Lower lobe of right lung (tissue), 2 donors: Measurements from ENCODE around the gene PMM2. TPM values are rescaled to one million over a fixed set of nuclear protein-coding genes. Genes with fewer than 3 reads are reported as not detected.
"Not testable (repeated sequence)": the region's sequence is repeated elsewhere in the genome, so short reads cannot be mapped to it uniquely, and the experiment has no call there.

ENCODE experiments used
- ATAC-seq, 2 donors: fragments of 200-7000 bp; cut with Tn5 transposase; one replicate each; pipeline ENCODE4 v1.9.1; 2020 to 2022; ENCODE audit warnings: mild to moderate bottlenecking in 2 of 2, moderate library complexity in 2 of 2
- DNase-seq: peaks from one replicate; pipeline ENCODE4 v3.0.0-alpha.2; 2020
- H3K27ac ChIP-seq: fragments of 200-600 bp; one replicate; pipeline ENCODE4 v1.8.0; 2022
- H3K27me3 ChIP-seq: fragments of 200-600 bp; one replicate; pipeline ENCODE4 v1.8.0; 2022; ENCODE audit warnings: low read depth
- H3K36me3 ChIP-seq: fragments of 200-600 bp; one replicate; pipeline ENCODE4 v1.8.0; 2022; ENCODE audit warnings: mild to moderate bottlenecking
- H3K4me1 ChIP-seq: fragments of 200-600 bp; one replicate; pipeline ENCODE4 v1.8.0; 2022
- H3K4me3 ChIP-seq: fragments of 200-600 bp; one replicate; pipeline ENCODE4 v1.8.0; 2022; ENCODE audit warnings: mild to moderate bottlenecking
- H3K9me3 ChIP-seq: fragments of 200-600 bp; one replicate; pipeline ENCODE4 v1.8.0; 2022
- intact Hi-C: fragments of 100-400 bp; cut with DNase I; formaldehyde crosslinking; loops from one replicate; pipeline ENCODE4 v1.11.0; 2022
- total RNA-seq: library from RNA; stranded (reverse); fragmentation: NEBNext Ultra II Directional; extraction: Animal tissue kit (Norgen Biotek cat#: 25700); gene quantifications from one replicate; pipeline ENCODE4 v1.2.1, GENCODE V29; 2021
- TF ChIP-seq, protein P1 (sequence below): fragments of 200-600 bp; IDR thresholded peaks from one replicate; pipeline ENCODE4 v1.8.0; 2022; ENCODE audit warnings: antibody characterized with exemption, mild to moderate bottlenecking
- donor health status: DM: no; HTN: yes; CAD: no; lungs with severe emphysema.

PMM2 gene
- total RNA-seq, 1 donor from 2014 or later = 39.3 TPM

DNA sequence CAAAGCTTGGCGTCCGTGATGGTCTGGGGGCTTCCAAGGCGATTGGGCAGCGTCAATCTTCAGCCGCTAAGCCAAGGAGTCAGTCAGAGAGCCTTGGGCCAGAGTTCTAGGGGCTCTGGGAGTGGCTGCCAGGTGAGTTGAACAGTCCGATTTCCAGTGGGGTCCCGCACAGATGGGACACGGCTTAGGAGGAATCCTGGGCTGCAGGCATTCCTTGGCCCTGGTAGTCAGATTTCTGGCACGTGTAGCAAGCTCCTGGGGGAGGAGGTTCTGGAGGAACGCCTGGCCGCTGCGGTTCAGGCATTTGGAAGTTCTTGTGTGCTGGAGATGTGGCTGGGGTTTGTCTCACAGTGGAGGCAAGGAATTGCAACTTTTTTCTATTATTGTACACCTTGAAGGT lies 45.7 kb downstream of the PMM2 start:
- H3K27ac ChIP-seq, H3K27me3 ChIP-seq, H3K4me1 ChIP-seq, H3K9me3 ChIP-seq, intact Hi-C loops, ATAC-seq, DNase-seq: not testable (repeated sequence)
- peaks cover 25% of the 10 kb centered on the region for H3K36me3 ChIP-seq
- H3K4me3 ChIP-seq = peak overlapping the region; percentile 21

- no peak overlapping the region for H3K27ac ChIP-seq
- intact Hi-C loops = no loop called here
- DNase-seq = no peak
Measured at GRCh38 chr16:8845699-8846298, 48.2 kb downstream of the PMM2 start.

DNA sequence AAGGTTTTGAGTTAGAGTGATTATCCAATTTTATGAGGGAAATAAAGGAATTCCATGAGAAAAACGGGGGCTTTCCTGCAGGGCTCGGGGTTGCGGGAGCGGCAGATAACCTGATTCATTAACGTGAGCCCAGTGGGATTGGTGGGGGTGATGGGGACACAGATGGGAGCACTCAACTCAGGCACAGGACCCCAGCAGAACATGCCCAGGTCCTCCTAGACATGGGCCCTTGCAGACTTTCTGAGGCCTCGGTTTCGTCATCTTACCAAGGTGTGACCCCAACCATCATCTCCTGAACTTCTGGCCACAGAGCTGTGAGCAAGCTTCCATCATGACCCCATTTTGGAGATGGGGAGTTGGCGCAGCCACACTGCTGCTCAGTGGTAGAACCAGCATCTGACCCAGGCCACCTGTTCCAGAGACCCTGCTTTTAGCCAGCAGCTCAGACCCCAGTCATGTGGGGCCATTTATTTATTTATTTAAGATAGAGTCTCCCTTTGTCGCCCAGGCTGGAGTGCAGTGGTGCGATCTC lies 48.8 kb downstream of the PMM2 start:
- intact Hi-C loops = no loop called here
- Histone ChIP-seq H3K36me3 (peaks cover 51% of the 10 kb centered on the region), H3K27me3 (no peaks in the 10 kb centered on the region), H3K4me1 (peaks cover 25% of the 10 kb centered on the region), H3K27ac (no peak overlapping the region), H3K4me3 (no peak overlapping the region), H3K9me3 (no peaks in the 10 kb centered on the region)
- ATAC-seq (no peak), DNase-seq (no peak)
- TF ChIP-seq, protein P1, sequence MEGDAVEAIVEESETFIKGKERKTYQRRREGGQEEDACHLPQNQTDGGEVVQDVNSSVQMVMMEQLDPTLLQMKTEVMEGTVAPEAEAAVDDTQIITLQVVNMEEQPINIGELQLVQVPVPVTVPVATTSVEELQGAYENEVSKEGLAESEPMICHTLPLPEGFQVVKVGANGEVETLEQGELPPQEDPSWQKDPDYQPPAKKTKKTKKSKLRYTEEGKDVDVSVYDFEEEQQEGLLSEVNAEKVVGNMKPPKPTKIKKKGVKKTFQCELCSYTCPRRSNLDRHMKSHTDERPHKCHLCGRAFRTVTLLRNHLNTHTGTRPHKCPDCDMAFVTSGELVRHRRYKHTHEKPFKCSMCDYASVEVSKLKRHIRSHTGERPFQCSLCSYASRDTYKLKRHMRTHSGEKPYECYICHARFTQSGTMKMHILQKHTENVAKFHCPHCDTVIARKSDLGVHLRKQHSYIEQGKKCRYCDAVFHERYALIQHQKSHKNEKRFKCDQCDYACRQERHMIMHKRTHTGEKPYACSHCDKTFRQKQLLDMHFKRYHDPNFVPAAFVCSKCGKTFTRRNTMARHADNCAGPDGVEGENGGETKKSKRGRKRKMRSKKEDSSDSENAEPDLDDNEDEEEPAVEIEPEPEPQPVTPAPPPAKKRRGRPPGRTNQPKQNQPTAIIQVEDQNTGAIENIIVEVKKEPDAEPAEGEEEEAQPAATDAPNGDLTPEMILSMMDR = no peak

More at GRCh38 chr16:8845699-8846298, 48.2 kb downstream of the PMM2 start:
- TF ChIP-seq, protein P1 = no peak
- Histone ChIP-seq H3K36me3 (peaks cover 49% of the 10 kb centered on the region), H3K4me3 (no peak overlapping the region), H3K4me1 (peaks cover 21% of the 10 kb centered on the region), H3K27me3 (no peaks in the 10 kb centered on the region), H3K9me3 (no peaks in the 10 kb centered on the region)
- no peak for ATAC-seq

GRCh38 chr16:8847145-8847544 lies 49.5 kb downstream of the PMM2 start:
- TF ChIP-seq, protein P1 = no peak
- H3K27ac ChIP-seq = no peak overlapping the region
- intact Hi-C loops = no loop called here
- DNase-seq (no peak), ATAC-seq (no peak)
- H3K36me3 ChIP-seq = peaks cover 54% of the 10 kb centered on the region
- peaks cover 30% of the 10 kb centered on the region for H3K4me1 ChIP-seq
- no peak overlapping the region for H3K4me3 ChIP-seq
- H3K9me3 ChIP-seq = no peaks in the 10 kb centered on the region
- no peaks in the 10 kb centered on the region for H3K27me3 ChIP-seq

DNA sequence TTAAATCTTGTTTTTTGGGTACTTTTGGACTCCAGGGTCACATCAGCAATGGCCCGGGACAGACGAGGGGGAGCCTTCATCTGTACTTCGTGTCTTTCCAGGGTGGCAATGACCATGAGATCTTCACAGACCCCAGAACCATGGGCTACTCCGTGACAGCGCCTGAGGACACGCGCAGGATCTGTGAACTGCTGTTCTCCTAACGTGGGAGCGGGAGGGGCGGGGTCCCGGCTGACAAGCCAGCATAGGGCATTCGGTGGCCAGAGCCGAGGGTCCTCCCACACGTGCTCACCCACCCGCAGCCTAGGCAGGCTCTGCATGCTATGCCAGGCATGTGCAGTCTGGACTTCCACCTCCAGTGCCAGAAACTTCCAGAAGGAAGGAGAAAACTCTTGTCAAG lies 50.0 kb downstream of the PMM2 start:
- no peaks in the 10 kb centered on the region for H3K27me3 ChIP-seq
- H3K36me3 ChIP-seq = peaks cover 58% of the 10 kb centered on the region
- ATAC-seq = no peak
- H3K27ac ChIP-seq = no peak overlapping the region
- no peak for DNase-seq
- intact Hi-C loops = no loop called here
- H3K9me3 ChIP-seq = no peaks in the 10 kb centered on the region
- H3K4me1 ChIP-seq = peaks cover 35% of the 10 kb centered on the region
- TF ChIP-seq, protein P1 = no peak
- H3K4me3 ChIP-seq = no peak overlapping the region

DNA sequence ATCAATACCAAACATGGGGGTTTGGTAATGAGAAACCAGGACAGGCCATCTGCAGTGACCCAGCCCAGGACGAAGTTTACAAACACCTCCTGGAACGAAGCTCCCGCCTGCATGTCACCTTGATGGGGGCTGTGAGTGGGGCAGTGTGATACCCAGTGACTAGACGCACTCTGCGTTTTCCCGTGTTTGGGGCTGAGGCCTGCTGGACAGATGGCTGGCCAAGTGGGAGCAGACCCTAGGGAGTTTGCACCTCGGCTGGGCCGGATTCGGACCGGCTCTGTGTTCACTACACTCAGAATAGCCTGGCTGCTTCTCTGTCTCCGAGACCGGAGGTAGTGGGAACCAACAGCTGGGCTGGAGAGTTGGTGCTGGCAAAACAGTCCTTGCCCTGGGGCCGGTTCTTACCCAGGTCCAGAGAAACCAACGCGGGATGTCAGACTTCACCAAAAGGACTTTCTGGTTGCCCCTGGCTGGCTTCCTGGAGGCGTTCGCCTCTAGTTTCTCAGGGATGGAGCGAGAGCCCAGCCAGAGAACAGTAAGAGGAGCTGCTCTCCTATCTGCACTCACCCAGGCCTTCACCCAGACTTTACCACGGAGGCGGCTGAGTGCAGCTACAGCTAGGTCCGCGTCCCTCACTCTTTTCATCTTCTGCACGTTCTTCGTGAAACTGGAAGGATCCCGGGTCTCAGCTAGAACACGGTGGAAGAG lies 50.7 kb downstream of the PMM2 start:
- Histone ChIP-seq H3K27ac (no peak overlapping the region), H3K36me3 (peaks cover 66% of the 10 kb centered on the region), H3K27me3 (no peaks in the 10 kb centered on the region), H3K4me3 (no peak overlapping the region), H3K4me1 (peaks cover 40% of the 10 kb centered on the region), H3K9me3 (no peaks in the 10 kb centered on the region)
- intact Hi-C loops = no loop called here
- TF ChIP-seq, protein P1 = no peak
- ATAC-seq (no peak), DNase-seq (no peak)
